ENCODE results near the gene SIRT1. TPM values are rescaled to one million over a fixed set of nuclear protein-coding genes. Genes with fewer than 3 reads are reported as not detected.

The SIRT1 gene
- polyA plus RNA-seq, 1 experiment = 16.9 TPM

DNA sequence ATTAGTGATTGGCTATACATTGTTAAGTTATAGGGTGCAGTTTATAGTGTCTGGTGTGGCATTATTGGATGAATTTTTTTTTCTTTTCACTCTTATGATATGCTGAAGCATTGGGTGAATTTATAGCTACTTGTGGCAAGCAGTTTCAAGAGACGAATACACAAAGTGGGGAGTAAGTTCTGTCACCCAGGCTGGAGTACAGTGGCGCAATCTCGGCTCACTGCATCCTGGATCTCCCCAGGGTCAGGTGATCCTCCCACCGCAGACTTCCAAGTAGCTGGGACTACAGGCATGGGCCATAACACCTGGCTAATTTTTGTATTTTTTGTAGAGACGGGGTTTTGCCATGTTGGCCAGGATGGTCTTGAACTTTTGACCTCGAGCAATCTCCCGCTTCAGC lies 6.3 kb upstream of the SIRT1 start:
- no peak for DNase-seq (ENCODE audit: low read depth, low spot score)
- Histone ChIP-seq H3K4me3 (ENCODE audit: low read depth, low read length) (no peak overlapping the region), H3K9me3 (ENCODE audit: control insufficient read depth, insufficient read depth, low read length) (no peaks in the 10 kb centered on the region), H3K27me3 (ENCODE audit: control insufficient read depth, insufficient read depth, low read length) (no peaks in the 10 kb centered on the region), H3K27ac (ENCODE audit: low read depth, low read length) (no peak overlapping the region)
- CTCF ChIA-PET = interaction anchor here (0.7 kb wide), 2 partner anchors 23 to 180 kb away, joined by 5 to 6 read pairs; no protein-coding TSS in a partner anchor
- POLR2A ChIA-PET = interaction anchor here (0.7 kb wide), 1 partner anchor 8 kb away, joined by 5 read pairs; no protein-coding TSS in a partner anchor
- TF ChIP-seq, protein P1, sequence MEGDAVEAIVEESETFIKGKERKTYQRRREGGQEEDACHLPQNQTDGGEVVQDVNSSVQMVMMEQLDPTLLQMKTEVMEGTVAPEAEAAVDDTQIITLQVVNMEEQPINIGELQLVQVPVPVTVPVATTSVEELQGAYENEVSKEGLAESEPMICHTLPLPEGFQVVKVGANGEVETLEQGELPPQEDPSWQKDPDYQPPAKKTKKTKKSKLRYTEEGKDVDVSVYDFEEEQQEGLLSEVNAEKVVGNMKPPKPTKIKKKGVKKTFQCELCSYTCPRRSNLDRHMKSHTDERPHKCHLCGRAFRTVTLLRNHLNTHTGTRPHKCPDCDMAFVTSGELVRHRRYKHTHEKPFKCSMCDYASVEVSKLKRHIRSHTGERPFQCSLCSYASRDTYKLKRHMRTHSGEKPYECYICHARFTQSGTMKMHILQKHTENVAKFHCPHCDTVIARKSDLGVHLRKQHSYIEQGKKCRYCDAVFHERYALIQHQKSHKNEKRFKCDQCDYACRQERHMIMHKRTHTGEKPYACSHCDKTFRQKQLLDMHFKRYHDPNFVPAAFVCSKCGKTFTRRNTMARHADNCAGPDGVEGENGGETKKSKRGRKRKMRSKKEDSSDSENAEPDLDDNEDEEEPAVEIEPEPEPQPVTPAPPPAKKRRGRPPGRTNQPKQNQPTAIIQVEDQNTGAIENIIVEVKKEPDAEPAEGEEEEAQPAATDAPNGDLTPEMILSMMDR (IDR thresholded peaks at IDR 0.05; ENCODE audit: low read depth, low read length) = no peak

DNA sequence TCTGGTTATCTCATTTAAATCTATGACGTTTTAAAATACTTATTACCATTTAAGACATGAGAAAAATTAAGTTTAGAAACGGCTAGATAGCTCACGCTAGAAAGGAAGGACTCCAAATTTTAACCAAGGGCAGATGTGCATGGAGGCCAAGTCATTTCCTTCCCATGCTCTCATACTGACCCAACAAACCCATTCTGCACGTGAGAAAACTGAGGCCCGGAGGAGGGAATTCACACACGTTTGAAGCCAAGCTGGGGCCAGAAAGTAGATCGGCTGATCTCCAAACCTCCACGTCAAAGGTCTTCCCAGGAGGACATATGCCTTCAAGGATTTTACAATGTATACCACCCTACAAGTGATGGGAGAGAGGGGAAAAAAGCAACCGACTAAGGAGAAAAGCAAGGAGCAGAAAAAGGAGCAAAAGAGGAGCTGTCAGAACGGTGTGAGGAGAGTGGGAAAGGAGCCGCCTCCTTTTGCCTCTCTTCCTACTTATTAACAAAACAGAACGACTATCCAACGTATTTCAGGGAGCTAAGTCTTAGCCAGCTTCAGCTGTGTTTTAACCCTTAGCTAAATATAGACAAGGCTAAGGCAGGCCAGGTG lies 645 bp upstream of the SIRT1 start:
- Histone ChIP-seq H3K27me3 (ENCODE audit: control insufficient read depth, insufficient read depth, low read length) (no peaks in the 10 kb centered on the region), H3K9me3 (ENCODE audit: control insufficient read depth, insufficient read depth, low read length) (no peaks in the 10 kb centered on the region; the same call in 1 of the 2 replicates), H3K27ac (ENCODE audit: low read depth, low read length) (peak overlapping the region; percentile 86), H3K4me3 (ENCODE audit: low read depth, low read length) (peak overlapping the region; percentile 75)
- ChIA-PET CTCF (interaction anchor here (1.4 kb wide), 1 partner anchor 28 kb away, joined by 6 read pairs; no protein-coding TSS in a partner anchor), POLR2A (no interaction called here)
- TF ChIP-seq, protein P1 (IDR thresholded peaks at IDR 0.05; ENCODE audit: low read depth, low read length) = no peak
- DNase-seq (ENCODE audit: low read depth, low spot score) = no peak

DNA sequence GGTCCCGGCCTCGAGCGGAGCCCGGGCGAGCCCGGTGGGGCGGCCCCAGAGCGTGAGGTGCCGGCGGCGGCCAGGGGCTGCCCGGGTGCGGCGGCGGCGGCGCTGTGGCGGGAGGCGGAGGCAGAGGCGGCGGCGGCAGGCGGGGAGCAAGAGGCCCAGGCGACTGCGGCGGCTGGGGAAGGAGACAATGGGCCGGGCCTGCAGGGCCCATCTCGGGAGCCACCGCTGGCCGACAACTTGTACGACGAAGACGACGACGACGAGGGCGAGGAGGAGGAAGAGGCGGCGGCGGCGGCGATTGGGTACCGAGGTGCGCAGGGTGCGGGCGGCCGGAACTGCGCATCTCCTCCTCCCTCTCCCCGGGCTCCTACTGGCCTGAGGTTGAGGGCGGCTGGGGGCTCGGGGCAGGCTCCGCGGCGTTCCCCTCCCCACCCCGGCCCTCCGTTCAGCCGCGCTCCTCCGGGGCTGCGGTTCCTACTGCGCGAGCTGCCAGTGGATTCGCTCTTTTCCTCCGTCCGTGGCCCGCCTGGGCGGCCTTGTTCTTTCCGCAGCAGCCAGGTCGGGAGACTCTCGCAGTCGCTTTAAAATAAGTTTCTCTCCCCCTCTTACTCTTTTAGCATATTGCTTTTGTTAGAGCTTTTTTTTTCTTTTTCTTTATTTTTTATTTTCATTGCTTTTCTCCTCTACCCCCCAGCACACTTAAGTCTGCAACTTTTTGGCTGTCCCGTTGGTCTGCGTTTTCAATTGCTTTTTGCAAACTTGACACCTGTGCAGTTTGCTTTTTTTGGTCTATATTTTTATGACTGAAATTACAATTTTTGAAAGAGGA lies 600 bp downstream of the SIRT1 start:
- TF ChIP-seq, protein P1 (IDR thresholded peaks at IDR 0.05; ENCODE audit: low read depth, low read length) = no peak
- peak overlapping the region; percentile 75 for H3K4me3 ChIP-seq (ENCODE audit: low read depth, low read length)
- ChIA-PET CTCF (interaction anchor here (0.7 to 1.0 kb wide), 2 partner anchors 18 to 29 kb away, joined by 4 to 10 read pairs; no protein-coding TSS in a partner anchor), POLR2A (interaction anchor here (0.6 to 1.0 kb wide), 3 partner anchors 11 to 95 kb away, joined by 4 to 5 read pairs (median 4); no protein-coding TSS in a partner anchor)
- DNase-seq (ENCODE audit: low read depth, low spot score) = peak; percentile 11
- H3K9me3 ChIP-seq (ENCODE audit: control insufficient read depth, insufficient read depth, low read length) = no peaks in the 10 kb centered on the region; the same call in 1 of the 2 replicates
- no peaks in the 10 kb centered on the region for H3K27me3 ChIP-seq (ENCODE audit: control insufficient read depth, insufficient read depth, low read length)
- H3K27ac ChIP-seq (ENCODE audit: low read depth, low read length) = peak overlapping the region; percentile 57

DNA sequence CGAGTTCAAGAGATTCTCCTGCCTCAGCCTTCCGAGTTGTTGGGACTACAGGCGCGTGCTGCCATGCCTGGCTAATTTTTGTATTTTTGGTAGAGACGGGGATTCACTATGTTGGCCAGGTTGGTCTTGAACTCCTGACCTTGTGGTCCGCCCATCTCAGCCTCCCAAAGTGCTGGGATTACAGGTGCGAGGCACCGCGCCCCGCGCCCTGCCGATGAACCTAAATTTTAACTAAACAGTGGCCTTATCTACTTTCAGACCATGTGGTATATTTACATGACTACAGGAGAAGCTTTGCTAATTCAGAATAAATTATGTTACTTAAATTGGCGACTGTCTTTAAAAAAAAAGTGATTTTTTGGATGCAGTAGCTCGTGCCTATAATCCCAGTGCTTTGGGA lies 9.2 kb downstream of the SIRT1 start:
- ChIA-PET POLR2A (no interaction called here), CTCF (no interaction called here)
- H3K27me3 ChIP-seq (ENCODE audit: control insufficient read depth, insufficient read depth, low read length) = no peaks in the 10 kb centered on the region
- TF ChIP-seq, protein P1 (IDR thresholded peaks at IDR 0.05; ENCODE audit: low read depth, low read length) = no peak
- no peak for DNase-seq (ENCODE audit: low read depth, low spot score)
- no peak overlapping the region for H3K27ac ChIP-seq (ENCODE audit: low read depth, low read length)
- H3K9me3 ChIP-seq (ENCODE audit: control insufficient read depth, insufficient read depth, low read length) = no peaks in the 10 kb centered on the region
- no peak overlapping the region for H3K4me3 ChIP-seq (ENCODE audit: low read depth, low read length)

DNA sequence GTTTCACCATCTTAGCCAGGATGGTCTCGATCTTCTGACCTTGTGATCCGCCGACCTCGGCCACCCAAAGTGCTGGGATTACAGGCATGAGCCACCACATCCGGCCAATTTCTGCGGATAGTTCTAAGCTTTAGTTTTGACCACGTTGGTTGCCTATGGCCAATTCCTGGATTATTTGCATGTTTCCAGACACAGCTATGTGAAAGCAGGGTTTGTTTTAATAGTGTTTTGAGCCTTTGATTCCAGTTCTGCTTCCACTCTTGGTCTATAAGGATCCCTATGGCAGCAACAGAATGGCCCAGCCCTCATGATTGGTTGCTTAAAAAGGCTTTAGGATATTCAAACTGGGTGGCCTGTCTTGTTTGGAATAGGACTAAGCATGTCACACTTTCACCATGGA lies 19.1 kb downstream of the SIRT1 start:
- Histone ChIP-seq H3K4me3 (ENCODE audit: low read depth, low read length) (no peak overlapping the region), H3K27ac (ENCODE audit: low read depth, low read length) (no peak overlapping the region)

More for the DNA sequence above, 19.1 kb downstream of the SIRT1 start:
- TF ChIP-seq, protein P1 (IDR thresholded peaks at IDR 0.05; ENCODE audit: low read depth, low read length) = no peak
- H3K9me3 ChIP-seq (ENCODE audit: control insufficient read depth, insufficient read depth, low read length) = no peaks in the 10 kb centered on the region
- ChIA-PET POLR2A (no interaction called here), CTCF (no interaction called here)
- no peaks in the 10 kb centered on the region for H3K27me3 ChIP-seq (ENCODE audit: control insufficient read depth, insufficient read depth, low read length)
- DNase-seq (ENCODE audit: low read depth, low spot score) = no peak
